HG03025 (cell line): ENCODE data around the gene CPN2.

Source experiments
- ATAC-seq: cut with Tn5 transposase; IDR thresholded peaks from one replicate; pipeline ENCODE4 v1.9.1; 2021; ENCODE audit warnings: mild to moderate bottlenecking, moderate library complexity; ENCODE audit not compliant: unreplicated experiment, low FRiP score

CPN2 gene

DNA sequence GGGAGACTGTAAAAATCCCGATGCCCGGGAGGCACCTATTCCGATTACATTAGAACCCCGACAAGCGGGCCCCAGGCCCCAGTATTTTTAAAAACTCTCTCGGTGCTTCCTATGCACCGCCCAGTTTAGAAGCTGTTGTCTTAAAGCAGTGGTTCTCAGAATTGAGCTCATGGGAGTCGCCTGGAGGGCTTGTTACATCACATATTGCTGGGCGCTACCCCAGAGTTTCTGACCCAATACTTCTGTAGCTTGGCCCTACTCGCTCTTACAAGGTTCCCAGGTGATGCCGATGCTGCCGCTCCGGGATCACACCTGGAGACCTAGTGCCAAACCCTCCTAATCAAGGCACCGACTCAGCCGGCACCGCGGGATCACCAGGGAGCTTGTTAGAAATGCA is 35.2 kb downstream of the CPN2 start:
- no peak for ATAC-seq

DNA sequence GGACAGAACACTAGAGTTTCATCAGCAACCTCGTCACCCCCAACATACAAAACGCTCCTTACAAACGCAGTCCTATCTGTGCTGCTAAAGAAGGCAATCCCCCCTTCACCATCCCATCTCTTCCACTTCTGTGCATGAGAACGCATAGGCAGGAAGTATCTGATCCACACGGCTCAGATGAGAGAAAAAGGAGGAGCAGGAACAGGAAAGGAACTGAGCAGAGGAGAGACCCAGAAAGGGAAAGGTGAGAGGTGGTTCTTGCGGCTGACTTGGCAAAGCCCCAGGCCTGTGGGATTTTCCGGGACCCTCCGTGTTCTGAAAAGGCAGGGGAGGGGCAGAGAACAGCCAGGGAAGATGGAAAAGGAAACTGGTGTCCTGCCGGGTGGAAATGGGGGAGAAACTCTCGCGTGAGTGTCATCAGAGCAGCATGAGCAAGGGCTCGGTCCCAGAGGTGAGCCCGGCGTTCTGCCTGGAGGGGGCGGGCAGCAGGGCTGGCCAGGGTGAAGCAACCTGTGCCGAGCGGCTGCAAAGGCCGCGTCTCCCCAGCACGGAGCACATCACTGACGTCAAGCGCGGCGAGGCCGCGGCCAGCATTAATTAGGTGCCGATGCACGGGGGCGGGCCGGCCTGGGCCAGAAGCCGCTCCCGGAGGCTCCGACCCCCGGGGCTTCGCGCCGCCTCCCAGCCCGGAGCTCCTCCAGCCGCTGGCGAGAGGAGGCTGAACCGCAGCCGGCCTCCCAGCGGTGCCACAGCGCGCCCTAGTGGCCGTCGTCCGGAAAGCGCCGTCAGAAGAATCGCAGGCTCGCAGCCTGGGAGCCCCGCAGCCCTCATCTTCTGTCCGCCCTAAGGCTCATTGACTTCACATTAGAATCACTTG is 35.8 kb downstream of the CPN2 start:
- peak; percentile 81 for ATAC-seq

DNA sequence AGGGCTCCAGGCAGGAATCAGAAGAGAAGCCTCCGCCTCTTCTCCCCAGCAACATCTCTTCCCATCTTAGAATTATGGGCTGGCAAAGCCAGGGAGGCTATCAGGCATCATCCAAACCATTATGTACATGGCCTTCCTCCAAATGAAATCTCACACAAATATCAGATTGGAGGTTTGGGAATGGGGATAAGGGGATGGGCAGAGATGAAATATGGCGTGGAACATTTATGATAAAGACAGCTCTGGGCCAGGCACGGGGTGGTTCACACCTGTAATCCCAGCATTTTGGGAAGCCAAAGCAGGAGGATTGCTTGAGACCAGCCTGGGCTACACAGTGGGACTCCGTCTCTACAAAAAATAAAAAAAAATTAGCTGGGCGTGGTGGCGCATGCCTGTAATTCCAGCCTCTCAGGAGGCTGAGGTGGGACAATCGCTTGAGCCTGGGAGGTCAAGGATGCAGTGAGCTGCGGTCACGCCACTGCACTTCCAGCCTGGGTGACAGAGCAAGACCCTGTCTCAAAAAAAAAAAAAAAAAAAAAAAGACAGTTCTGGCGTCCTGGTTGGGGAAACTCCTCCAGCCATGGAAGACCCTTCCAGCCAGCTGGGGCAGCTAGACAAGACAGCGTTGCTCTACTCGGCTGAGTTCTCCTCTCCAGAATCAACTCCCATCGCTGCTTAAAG is 36.6 kb downstream of the CPN2 start:
- no peak for ATAC-seq

DNA sequence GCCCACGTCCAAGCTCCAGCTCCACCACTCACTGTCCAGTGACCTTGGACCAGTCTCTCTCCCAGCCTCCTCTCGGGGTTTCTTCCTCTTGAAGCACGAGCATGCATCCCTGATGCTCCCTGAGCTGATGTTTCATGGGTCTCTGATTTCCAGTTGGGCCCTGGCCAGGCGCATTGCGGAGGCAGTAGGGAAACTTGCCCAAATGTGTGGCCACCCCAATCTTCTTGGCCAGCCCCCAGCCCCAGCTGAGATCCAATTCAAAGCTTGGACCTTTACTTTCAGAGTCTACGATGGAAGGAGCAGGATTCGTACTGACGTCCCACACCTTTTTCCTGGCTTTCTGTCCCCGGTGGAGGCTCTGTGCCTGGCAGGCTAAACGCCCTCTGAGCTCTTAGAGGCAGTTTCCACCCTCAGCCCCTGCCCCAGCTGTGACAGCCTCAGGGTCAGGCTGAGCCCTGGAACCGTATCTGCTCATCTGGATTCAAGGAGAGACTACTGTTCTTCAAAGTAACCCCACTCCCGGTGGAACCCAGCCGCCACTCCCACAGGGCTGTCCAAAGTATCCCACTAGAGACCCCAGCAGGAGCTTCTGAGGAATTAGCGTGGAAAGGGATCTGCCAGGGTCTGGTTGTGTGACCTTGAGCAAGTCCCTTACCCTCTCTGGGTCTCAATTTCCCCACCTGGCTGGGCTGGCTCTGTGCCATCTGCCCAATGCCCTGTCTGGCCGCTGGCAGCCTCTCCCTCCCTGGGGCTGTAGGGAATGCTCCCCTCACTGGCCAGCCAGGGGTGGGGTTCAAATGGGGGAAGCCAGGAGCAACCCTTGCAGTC is 37.4 kb downstream of the CPN2 start:
- no peak for ATAC-seq

DNA sequence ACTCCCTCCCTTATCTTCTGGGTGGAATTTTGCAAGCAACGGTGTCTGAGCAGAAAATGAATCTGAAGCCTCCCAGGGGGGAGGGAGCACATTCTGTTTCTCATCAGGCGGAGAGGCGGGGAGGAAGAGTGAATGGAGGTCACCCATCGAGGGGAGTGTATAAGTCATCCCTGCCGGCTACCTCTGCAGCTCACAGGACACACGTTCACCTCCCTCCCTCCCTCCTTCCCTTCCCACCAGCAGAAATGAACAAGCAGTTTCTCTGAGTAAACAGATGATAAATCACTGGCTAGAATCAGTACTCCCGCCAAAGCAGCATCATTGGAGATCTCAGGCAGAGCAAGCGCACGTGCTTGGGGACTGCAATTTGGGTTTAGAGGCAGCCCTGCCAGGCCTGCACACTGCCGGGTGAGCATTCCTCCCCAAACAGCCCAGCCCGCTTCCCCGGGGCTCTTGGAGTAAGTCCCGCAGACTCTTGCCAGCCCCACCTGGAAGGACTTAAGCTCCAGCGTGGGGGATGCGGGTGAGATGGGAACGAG is 38.3 kb downstream of the CPN2 start:
- no peak for ATAC-seq

- no peak for ATAC-seq
Observed at GRCh38 chr3:194312186-194312742, 38.9 kb downstream of the CPN2 start.

DNA sequence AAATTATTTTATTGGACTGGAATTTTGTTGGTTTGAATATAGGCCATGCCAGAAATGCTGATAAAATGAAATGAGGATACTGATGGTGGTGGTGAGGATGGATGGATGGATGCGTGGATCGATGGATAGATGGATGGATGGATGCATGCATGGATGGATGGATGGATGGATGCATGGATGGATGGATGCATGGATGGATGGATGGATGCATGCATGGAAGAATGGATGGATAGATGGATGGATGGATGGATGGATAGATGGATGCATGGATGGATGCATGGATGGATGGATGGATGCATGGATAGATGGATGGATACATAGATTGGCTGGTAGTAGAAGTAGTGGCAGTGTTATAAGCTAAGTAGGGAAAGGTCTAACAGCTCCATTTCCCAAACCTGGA is 40.1 kb downstream of the CPN2 start:
- ATAC-seq = no peak

- no peak for ATAC-seq
Observed at GRCh38 chr3:194310060-194310835, 40.9 kb downstream of the CPN2 start.

- ATAC-seq = no peak
Observed at GRCh38 chr3:194308601-194309449, 42.3 kb downstream of the CPN2 start.

GRCh38 chr3:194307849-194308248 is 43.3 kb downstream of the CPN2 start:
- ATAC-seq = no peak

- ATAC-seq = peak; percentile 51
Observed at GRCh38 chr3:194306771-194307640, 44.1 kb downstream of the CPN2 start.

GRCh38 chr3:194306109-194306686 is 44.9 kb downstream of the CPN2 start:
- ATAC-seq = no peak

- no peak for ATAC-seq
Observed at GRCh38 chr3:194305356-194306108, 45.6 kb downstream of the CPN2 start.

DNA sequence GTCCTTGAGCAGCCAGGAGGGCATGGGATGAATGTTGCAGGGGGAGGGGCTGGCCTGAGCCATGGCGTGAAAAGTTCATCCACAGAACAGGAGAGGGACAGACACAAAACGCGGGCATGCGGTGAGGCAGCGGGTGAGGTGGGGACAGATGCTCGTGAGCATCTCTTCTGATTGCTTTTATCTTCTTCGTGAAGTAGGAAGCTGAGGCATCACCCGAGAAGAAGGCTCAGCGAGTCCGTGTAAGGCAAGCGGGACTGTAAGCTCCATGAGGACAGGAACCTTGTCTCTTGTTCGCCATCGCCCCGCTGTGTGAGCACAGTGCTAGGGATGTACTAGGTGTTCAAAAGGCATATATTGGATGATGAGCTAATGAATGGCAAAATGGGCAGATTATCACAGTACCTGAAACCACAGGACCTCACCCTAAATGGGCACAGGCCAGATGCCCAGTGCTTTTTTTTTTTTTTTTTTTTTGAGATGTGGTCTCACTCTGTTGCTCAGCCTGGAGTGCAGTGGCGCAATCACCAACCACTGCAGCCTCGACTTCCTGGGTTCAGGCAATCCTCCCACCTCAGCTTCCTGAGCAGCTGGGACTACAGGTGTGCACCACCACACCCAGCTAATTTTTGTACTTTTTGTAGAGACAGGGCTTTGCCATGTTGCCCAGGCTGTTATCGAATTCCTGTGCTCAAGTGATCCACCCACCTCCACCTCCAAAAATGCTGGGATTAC is 46.8 kb downstream of the CPN2 start:
- no peak for ATAC-seq

DNA sequence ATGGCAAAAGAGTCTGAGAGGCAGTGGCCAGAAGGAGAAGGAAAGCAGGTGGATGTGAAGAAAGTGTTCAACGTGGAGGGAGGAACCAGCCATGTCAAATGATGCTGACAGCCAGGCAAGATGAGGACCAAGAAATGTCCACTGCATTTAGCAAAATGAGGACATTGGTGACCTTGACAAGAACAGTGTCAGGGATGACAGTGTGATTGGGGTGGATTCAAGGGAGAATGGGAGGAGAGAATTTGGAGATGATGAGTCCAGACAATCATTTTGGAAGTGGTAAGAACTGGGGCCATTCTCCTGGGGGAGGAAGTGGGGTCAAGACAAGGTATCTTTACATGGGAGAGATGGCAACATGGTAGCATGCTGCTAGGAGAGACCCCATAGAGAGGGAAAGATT is 47.4 kb downstream of the CPN2 start:
- no peak for ATAC-seq

GRCh38 chr3:194301730-194302129 is 49.4 kb downstream of the CPN2 start:
- no peak for ATAC-seq
